Hepatocyte (in vitro differentiated cells): Measurements from ENCODE around the gene GRXCR2. TPM values are rescaled to one million over a fixed set of nuclear protein-coding genes. Genes with fewer than 3 reads are reported as not detected.
"Not testable (repeated sequence)": the region's sequence is repeated elsewhere in the genome, so short reads cannot be mapped to it uniquely, and the experiment has no call there.

ENCODE experiments used
- DNase-seq: peaks from one replicate; pipeline ENCODE4 v3.0.0-alpha.2; 2016; ENCODE audit warnings: low spot score
- H2AFZ ChIP-seq: fragments of 200-600 bp; sonication (generic); 2 replicates; pipeline ENCODE4 v1.6.0; 2016; ENCODE audit warnings: antibody characterized with exemption, mild to moderate bottlenecking
- H3K27ac ChIP-seq: fragments of 200-600 bp; sonication (generic); 2 replicates; pipeline ENCODE4 v1.5.1; 2016; ENCODE audit warnings: mild to moderate bottlenecking
- H3K27me3 ChIP-seq: fragments of 200-600 bp; sonication (generic); 2 replicates; pipeline ENCODE4 v1.6.1; 2016
- H3K36me3 ChIP-seq: fragments of 200-600 bp; sonication (generic); replicated peaks from 2 replicates; pipeline ENCODE4 v1.5.1; 2016; ENCODE audit warnings: low read depth; ENCODE audit not compliant: insufficient read depth
- H3K4me1 ChIP-seq: fragments of 200-600 bp; sonication (generic); 2 replicates; pipeline ENCODE4 v1.5.1; 2016; ENCODE audit warnings: mild to moderate bottlenecking, moderate library complexity; ENCODE audit not compliant: insufficient read depth
- H3K4me2 ChIP-seq: fragments of 200-600 bp; sonication (generic); 2 replicates; pipeline ENCODE4 v1.6.0; 2016
- H3K4me3 ChIP-seq: fragments of 200-600 bp; sonication (generic); 2 replicates; pipeline ENCODE4 v1.5.1; 2016; ENCODE audit warnings: mild to moderate bottlenecking
- H3K79me2 ChIP-seq: fragments of 200-600 bp; sonication (generic); 2 replicates; pipeline ENCODE4 v1.6.0; 2017; ENCODE audit warnings: mild to moderate bottlenecking
- H3K9me2 ChIP-seq: fragments of 200-600 bp; sonication (generic); replicated peaks from 2 replicates; pipeline ENCODE4 v1.6.0; 2017; ENCODE audit warnings: mild to moderate bottlenecking; ENCODE audit not compliant: insufficient read depth
- H3K9me3 ChIP-seq: fragments of 200-600 bp; sonication (generic); 2 replicates; pipeline ENCODE4 v1.5.1; 2016; ENCODE audit warnings: low read depth, mild to moderate bottlenecking
- H4K20me1 ChIP-seq: fragments of 200-600 bp; sonication (generic); 2 replicates; pipeline ENCODE4 v1.6.0; 2016; ENCODE audit warnings: mild to moderate bottlenecking; ENCODE audit not compliant: insufficient read depth, poor library complexity, severe bottlenecking
- CTCF ChIP-seq: fragments of 200-600 bp; sonication (generic); IDR thresholded peaks from 2 replicates; pipeline ENCODE4 v1.5.1; 2016; ENCODE audit warnings: antibody characterized with exemption, mild to moderate bottlenecking; ENCODE audit not compliant: poor library complexity
- EZH2 ChIP-seq: fragments of 200-600 bp; sonication (generic); IDR thresholded peaks from 2 replicates; pipeline ENCODE4 v1.6.1; 2016; ENCODE audit warnings: antibody characterized with exemption, mild to moderate bottlenecking, borderline replicate concordance
- EZH2phosphoT487 ChIP-seq: fragments of 200-600 bp; sonication (generic); IDR thresholded peaks from one replicate; pipeline ENCODE4 v1.6.1; 2018; ENCODE audit warnings: antibody characterized with exemption, mild to moderate bottlenecking, low read depth, moderate library complexity; ENCODE audit not compliant: unreplicated experiment, severe bottlenecking
- WGBS: methylation state at CpG from one replicate; pipeline ENCODE4 v1.1.6; 2016; ENCODE audit warnings: low lambda C conversion rate; ENCODE audit errors: missing lambda C conversion rate; 5-methylcytosine and 5-hydroxymethylcytosine counted together
- polyA plus RNA-seq: library from polyadenylated mRNA; unstranded; fragments of >200 nt; fragmentation: Nextera tagmentation; extraction: Ambion mirVana; gene quantifications from 2 replicates; pipeline ENCODE4 v1.2.1, GENCODE V29; 2016
- total RNA-seq: library from RNA; depleted of rRNA; stranded (reverse); fragments of >200 nt; gene quantifications from 2 replicates; pipeline ENCODE4 v1.2.3, GENCODE V29; 2014

The GRXCR2 gene
- total and polyA plus RNA-seq, 2 experiments from 2014 or later, result not detected

GRCh38 chr5:145902421-145902820 lies 29.6 kb upstream of the GRXCR2 start:
- H3K4me2 ChIP-seq, result no peak overlapping the region
- H3K27me3 ChIP-seq, result no peaks in the 10 kb centered on the region
- 92% methylated on average over 1 of the region's 1 CpG for WGBS
- no peaks in the 10 kb centered on the region for H3K9me2 ChIP-seq
- no peak for DNase-seq
- no peak overlapping the region for H3K27ac ChIP-seq
- H4K20me1 ChIP-seq, result no peaks in the 10 kb centered on the region
- H3K9me3 ChIP-seq, result no peaks in the 10 kb centered on the region
- H2AFZ ChIP-seq, result no peak overlapping the region
- H3K79me2 ChIP-seq, result no peaks in the 10 kb centered on the region
- no peak overlapping the region for H3K4me3 ChIP-seq
- no peaks in the 10 kb centered on the region for H3K36me3 ChIP-seq
- TF ChIP-seq EZH2 (no peak), CTCF (no peak), EZH2phosphoT487 (no peak)
- no peaks in the 10 kb centered on the region for H3K4me1 ChIP-seq

GRCh38 chr5:145898171-145898570 lies 25.4 kb upstream of the GRXCR2 start:
- Histone ChIP-seq H3K4me2 (no peak overlapping the region), H3K9me2 (no peaks in the 10 kb centered on the region), H4K20me1 (no peaks in the 10 kb centered on the region), H2AFZ (no peak overlapping the region), H3K9me3 (no peaks in the 10 kb centered on the region), H3K79me2 (no peaks in the 10 kb centered on the region), H3K4me1 (no peaks in the 10 kb centered on the region), H3K36me3 (no peaks in the 10 kb centered on the region), H3K4me3 (no peak overlapping the region), H3K27me3 (no peaks in the 10 kb centered on the region), H3K27ac (no peak overlapping the region)
- no peak for TF ChIP-seq CTCF
- TF ChIP-seq EZH2phosphoT487, result no peak
- no peak for TF ChIP-seq EZH2
- no peak for DNase-seq

- H3K9me3 ChIP-seq, result not testable (repeated sequence)
- 91% methylated on average over 10 of the region's 10 CpGs for WGBS
Measured at GRCh38 chr5:145891378-145891777, 18.6 kb upstream of the GRXCR2 start.

GRCh38 chr5:145889611-145890010 lies 16.8 kb upstream of the GRXCR2 start:
- H2AFZ ChIP-seq, result no peak overlapping the region
- H3K36me3 ChIP-seq, result no peaks in the 10 kb centered on the region
- no peak overlapping the region for H3K4me2 ChIP-seq
- no peaks in the 10 kb centered on the region for H3K9me3 ChIP-seq
- TF ChIP-seq CTCF (no peak), EZH2phosphoT487 (no peak), EZH2 (no peak)
- DNase-seq, result no peak
- no peak overlapping the region for H3K27ac ChIP-seq
- H3K79me2 ChIP-seq, result no peaks in the 10 kb centered on the region
- no peaks in the 10 kb centered on the region for H3K4me1 ChIP-seq
- H3K9me2 ChIP-seq, result no peaks in the 10 kb centered on the region
- 91% methylated on average over 2 of the region's 2 CpGs for WGBS
- no peaks in the 10 kb centered on the region for H3K27me3 ChIP-seq
- no peak overlapping the region for H3K4me3 ChIP-seq
- H4K20me1 ChIP-seq, result no peaks in the 10 kb centered on the region

More at GRCh38 chr5:145891378-145891777, 18.6 kb upstream of the GRXCR2 start:
- H2AFZ ChIP-seq, H4K20me1 ChIP-seq, H3K4me3 ChIP-seq, H3K9me2 ChIP-seq, H3K27ac ChIP-seq, DNase-seq, H3K4me1 ChIP-seq, H3K4me2 ChIP-seq, H3K79me2 ChIP-seq, H3K36me3 ChIP-seq, H3K27me3 ChIP-seq: not testable (repeated sequence)
